ENCODE results near the gene NPEPL1.
"Not testable (repeated sequence)": the region's sequence is repeated elsewhere in the genome, so short reads cannot be mapped to it uniquely, and the experiment has no call there.

NPEPL1 gene

DNA sequence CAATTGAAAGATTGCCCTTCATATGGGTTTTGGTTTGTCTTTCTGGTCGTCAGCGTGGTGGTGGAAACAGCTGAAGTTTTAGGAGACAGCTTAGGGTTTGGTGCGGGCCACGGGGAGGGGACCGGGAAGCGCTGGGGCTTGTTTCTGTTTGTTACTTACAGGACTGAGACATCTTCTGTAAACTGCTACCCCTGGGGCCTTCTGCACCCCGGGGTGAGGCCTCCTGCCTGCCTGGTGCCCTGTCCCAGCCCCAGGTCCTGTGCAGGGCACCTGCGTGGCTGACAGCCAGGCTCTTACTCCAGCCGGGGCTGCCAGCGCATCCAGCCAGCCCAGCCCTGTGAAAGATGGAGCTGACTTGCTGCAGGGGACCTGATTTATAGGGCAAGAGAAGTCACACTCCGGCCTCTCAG lies 22.8 kb downstream of the NPEPL1 start:
- DNase-seq, result no peak

DNA sequence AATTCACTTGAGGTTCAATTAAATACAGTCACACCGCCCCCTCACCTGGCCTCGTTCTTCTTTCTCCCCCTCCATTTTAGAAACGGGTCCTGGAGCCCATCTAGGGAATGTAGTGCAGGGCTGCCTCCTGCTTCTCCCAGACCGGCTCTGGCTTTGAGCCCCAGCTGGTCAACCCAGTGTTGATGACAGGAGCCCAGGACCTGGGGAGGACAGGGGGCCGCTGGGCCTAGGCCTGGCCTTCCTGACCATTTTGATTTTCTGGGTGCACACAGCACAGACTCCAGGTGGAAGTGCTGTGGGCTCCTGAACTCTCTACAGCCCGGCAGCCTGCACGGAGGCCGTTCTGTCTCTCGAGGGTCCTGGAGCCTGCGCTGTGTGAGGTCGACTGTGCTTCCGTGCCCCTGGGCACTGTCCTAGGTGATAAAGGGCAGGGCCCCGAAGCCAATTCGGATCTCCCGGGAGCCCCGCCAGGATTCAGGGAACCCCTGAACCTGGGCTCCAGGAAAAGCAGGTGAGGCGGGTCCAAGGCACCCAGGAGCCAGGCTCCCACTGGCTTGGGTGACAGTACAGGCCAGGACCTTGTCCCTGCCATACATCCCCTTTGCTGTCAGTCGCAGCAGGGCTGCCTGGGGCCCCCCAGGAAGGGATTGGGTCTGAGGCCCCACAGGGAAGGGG lies 23.3 kb downstream of the NPEPL1 start:
- DNase-seq, result no peak

DNA sequence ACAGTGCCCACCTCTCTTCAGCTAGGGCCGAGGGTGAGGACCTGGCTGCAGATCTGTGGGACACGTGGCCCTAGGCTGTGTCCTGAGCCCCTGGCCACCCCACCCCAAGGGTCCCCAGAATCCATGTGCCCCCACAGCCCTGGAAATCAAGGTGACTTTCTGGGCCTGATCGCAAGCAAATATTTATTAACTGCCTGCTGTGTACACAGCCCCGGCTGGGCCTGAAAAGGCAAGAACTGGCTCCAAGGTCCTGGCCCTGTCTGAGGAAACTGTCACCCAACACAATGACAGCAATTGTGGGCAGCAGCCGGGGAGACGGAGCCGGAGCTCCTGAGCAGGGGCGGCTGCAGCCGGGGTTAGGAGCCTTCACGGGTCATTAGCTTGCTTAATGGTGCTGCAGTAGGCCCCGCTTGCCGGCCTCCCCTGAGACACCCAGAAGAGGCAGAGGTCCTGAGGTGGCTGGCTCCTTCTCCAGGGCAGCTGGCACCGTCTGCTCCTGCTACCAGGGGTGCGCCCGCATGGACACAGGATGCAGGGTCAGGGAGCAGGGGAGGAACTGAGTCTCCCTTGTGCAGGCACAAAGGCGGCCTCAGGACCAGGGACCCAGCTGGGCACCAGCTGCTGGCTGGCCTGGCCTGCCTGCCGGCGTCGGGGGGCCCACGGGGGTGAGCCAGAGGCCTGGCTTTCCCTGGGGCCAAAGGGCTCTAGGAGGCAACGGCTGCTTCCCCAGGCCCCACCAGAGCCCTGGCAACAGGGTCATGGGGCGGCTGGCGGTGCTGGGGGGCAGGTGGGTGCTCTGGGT lies 24.1 kb downstream of the NPEPL1 start:
- DNase-seq, result no peak

DNA sequence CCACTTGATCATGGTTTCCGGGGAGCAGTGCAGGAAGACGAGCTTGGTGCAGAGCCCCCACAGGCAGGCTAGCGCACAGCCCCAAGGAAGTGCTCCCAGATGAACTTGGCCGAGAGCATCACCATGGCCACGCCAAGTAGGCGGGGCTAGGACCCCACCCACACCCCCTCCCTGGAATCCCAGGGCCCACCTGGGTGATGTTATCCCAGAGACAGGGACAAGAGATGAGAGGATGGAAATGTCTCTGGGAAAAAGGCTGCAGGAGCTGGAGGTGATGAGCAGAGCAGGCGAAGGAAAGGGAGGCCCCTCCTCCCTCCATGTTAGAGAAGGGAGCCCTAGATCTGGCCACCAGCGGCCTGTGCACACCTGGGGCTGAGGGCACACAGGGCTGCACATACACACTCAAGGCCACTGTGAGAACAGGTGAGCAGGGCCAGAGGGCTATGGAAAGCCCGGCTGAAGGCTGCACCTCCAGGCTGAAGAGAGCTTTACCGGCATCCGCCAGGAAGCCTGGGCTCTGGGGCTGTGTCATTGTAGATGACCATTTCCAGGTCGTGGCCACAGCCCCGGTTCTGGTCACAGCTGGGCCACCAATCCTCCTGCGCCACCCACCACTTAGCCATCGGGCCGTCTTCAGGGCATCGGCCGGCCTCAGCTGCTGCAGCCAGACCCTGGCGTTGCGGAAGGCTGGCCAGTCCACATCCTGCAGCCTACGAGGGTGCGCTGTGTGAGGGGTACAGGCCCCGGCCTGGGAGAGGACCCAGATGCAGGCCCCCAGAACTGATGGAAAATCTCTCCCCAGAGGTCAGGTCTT lies 24.9 kb downstream of the NPEPL1 start:
- no peak for DNase-seq

DNA sequence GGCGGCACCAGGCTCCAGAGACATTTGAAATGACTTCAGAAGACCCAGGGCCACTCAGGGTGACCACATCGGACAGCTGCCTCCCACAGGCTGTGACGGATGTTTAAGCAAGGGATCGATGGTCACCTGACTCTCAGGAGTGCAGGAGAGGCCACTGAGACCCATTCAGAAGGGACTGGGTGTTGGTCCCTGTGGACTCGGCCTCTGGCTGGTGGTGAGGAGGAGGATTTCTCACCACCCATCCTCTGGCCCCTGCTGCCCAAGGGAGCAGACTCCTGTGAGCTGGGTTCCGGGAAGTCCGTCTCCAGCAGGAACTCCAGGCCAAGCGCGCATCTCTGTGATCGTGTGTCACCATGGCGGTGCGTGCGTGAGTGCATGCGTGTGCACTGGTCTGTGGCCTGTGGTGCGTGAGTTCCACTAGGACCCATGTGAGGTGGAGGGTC lies 25.5 kb downstream of the NPEPL1 start:
- DNase-seq, result no peak

DNA sequence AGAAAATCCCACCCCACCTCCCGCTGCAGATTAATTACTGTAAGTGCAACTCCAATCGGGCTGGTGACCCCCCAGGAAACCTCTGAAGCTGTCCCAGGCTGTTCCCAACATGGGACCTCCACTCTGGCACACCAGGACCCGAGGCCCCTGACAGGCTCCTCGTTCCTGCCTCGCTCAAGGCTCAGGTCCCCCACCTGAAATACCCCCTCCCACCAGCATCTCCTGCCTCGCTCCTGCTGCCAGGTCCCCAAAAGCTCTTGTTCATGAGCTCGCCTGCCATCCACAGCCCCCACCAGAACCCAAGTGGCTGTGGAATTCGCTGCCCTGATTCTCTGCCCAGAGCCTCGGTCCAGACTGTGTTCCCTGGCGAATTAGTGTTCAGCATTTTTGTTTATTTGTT lies 26.1 kb downstream of the NPEPL1 start:
- no peak for DNase-seq

DNA sequence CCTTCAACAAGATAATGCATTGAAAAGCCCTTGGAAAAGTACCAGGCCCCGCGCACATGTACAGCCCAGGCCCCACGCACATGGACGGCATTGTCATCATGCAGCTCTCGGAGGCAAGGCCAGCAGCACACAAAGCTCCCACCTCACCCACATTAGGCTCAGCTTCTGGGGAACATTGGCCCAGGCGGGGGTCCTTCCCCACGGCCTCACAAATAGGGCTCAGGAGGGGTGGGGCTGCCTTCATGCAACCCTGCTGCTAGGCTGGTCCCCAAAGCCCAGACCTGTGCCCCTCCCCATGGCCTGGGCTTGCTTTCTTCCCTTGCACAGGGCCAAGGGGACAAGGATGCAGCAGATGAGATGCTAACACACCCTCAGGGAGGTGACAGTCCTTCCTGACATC lies 26.7 kb downstream of the NPEPL1 start:
- DNase-seq, result no peak

DNA sequence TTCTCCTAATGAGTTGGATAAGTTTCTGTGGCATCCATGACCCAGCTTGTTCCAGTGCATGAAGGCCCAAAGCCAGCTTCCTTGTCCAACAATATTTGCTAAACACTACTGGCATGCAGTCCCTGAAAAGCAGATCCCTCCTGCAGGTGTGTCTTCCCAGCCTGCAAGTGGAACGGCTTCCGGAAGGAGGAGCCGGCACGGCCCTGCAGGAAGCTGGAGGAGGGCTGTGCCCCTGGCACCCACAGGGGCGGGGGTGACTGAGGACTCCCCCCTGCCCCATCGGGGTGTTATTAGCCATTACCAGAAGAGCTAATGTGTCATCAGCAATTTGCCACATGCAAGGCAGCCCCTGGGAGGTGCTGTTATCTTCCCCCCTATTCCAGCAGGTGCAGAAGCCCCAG lies 27.4 kb downstream of the NPEPL1 start:
- no peak for DNase-seq

DNA sequence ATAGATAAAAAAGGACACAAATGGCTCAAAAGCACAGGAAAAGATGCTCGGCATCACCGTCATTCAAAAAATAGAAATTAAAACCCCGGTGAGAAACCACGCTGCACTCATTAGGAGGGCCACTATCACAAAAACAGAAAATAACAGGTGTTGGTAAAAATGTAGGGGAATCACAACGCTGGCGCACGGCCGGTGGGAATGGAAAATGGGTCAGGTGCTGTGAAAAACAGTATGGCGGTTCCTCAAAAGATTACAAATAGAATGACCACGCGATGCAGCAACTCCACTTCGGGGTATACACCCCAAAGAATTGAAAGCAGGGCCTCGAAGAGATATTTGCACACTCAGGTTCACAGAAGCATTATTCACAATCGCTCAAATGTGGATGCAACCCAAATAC lies 28.3 kb downstream of the NPEPL1 start:
- DNase-seq, result no peak

DNA sequence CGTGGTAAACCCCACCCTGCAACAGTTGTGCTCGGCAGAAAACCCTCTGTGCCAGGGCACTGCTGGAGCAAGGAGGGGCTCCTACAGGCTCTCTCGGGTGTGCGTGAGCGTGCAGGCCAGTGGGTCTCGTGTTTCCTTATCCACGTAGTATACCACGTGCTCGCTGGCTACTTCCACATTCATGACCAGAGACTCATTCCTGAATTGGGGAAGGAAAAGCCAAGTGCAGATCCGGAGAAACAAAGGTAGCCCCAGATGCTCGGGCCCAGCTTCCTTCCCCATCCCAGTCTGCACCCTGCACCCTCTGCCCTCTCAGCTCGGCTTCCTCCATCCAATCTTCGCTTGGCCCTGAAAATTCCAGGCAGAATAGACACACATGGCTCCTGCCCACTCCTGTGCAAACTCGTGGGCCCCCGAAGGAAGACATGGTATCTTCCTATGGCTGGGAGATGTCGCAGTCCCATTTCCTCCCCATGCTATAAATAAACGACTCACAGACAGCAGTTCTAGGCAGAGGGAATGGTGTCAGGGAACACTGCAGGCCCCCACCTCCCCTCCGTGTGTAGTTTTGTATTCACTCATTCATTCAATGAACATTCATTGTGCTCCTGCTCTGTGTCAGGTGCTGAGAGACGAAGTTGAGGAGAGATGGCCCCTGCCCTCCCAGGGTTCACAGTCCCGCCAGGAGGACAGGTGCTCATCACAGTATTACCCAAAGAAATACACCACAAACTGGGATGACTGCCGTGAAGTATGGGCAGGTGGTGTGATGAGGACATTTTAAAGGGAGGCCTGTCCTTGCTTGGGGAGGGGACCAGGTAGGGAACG lies 29.6 kb downstream of the NPEPL1 start:
- no peak for DNase-seq

DNA sequence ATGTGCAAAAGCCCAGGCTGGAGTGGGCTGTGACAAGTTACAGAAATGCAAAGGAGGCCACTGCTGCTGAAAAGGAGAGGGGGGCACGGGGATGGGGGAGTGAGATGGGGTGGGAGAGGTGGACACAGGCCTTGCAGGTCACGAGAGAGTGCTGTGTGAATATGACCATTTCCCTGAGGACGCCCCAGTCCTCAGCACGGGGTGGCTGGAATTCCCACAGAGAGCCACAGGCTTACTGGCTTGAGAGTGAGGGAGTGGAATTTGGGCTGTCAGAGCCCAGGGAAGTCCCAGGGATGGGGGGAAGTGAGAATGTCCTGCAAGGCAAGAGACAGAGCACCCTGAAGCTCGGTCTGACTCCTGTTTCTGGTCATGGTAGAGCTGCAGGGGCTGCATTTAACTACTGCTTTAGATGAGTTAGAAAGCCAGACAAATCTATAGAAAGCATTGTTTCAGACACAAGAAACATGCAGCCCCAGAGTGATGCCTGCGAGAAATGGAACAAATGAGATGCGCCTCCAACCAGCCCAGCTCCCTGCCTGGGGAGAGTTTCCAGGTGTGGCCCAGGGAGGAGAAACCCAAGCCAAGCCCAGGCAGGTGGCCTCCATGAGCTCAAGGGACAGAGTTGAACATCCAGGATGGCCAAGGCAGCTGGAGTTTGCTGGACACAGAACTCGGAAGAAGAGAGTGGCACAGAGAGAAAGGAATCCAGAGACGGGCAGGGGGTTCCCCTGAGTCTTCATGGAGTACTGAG lies 30.5 kb downstream of the NPEPL1 start:
- no peak for DNase-seq

DNA sequence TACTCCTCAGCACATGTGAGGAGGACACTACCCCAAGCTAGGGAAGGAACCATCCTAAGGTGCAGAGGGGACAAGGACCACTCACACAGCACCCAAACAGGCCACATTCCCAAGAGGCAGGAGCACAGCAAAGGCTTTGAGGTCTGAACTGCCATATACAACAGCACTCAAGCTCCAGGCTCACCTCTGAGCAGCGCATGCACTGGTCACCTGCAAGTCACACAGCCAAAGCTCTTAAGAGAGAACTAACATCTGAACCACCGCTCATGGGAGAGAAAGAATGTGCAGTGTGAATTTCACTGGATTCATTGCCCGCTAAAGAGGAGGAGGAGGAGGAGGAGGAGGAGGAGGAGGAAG lies 31.0 kb downstream of the NPEPL1 start:
- no peak for DNase-seq

DNA sequence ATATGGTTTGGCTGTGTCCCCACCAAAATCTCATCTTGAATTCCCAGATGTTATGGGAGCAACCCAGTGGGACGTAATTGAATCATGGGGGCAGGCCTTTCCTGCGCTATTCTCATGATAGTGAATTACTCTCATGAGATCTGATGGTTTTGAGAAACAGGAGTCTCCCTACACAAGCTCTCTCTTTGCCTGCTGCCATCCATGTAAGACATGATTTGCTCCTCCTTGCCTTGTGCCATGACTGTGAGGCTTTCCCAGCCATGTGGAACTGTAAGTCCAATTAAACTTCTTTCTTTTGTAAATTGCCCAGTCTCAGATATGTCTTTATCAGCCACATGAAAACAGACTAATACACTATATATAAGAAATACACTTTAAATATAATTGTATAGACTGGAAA lies 33.6 kb downstream of the NPEPL1 start:
- DNase-seq, result not testable (repeated sequence)

DNA sequence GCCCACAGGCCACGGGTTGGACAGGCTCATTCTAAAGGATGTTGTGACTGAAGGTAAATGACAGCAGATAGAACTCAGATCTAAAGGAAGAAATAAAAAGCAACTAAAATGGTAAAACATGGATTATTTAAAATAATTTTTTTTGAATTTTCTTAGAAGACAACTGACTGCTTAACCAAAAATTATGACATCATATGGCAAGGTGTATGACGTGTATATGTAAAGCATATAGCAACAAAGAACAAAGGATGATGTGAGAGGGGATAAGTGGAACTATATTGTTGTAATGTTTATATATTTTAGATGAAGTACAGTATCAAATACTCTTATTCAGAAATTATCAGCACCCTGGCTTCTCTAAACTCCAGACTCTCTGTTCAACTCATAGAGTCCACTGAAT lies 38.6 kb downstream of the NPEPL1 start:
- DNase-seq, result no peak

DNA sequence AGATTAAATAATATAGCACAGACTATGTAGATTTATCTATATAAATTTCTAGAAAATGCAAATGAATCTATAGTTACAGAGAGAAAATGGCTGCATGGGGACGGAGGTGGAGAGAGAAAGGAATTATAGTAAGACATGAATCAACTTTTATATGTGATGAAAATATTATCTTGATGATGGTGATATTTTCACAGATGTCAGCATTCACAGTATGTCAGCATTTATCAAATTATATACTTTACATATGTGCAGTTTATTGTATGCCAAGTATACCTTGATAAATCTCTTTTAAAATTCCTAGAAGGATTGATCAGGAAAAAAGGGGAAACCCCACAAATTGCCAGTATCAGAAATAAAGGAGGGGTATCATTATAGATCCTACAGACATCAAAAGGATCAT lies 44.6 kb downstream of the NPEPL1 start:
- no peak for DNase-seq

DNA sequence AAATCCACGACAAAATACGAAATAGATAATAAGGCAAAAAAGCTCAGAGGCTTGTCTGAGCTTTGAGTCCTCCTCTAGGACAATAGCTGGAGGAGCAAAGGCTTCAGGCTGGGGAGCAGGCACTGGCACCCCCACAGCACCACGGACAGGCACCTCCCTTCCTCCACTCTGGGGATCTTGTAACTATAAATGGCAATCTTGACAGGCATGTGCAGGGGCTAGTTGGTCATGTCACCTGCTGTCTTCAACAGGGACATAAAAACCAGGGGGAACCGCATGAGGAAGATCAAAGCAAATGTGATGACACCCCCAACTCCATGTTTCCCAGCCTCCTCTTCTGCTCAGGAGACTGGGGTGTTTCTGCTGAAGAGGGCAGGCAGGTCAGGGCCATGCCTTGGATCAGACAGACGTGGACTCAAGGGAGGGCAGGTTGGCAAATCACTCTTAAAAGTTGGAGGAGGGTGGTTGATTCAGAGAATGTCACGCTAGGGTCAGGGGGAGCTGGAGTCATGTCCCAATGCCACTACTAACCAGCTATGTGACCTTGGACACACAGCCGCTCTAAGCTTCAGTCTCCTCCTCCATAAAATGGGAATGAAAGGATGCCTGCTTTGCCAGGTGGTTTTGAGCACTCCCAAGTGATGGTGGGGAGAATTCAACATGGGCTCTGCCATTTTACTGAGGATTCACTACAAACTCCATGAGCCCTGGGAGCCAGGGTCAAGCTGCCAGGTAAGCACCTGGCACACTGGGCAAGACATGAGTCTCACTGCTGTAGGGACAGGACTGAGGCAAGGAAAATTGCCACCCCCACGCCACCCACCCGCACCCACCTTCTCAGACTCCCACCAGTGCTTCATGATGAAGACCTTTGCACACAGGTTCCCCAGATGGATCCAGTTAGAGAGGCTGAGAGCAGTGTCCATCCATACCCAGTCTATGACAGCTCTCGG lies 48.0 kb downstream of the NPEPL1 start:
- no peak for DNase-seq

DNA sequence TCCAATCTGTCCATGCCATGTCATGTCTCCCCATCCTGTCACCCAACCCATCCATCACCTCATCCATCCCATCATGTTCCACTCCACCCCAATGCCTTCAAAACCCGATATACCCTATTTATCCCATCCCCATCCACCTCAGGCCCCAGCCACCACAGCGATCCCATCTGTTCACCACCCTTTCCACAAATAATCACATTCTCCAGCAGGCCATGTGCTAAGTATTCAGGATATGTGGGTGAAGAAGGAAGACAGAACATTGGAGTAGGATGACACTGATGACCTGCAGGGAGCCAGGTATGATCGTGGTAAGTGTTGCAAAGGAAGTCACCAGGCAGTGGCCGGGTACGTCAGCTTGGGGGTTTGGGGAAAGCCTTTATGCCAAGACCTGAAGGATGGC lies 48.8 kb downstream of the NPEPL1 start:
- no peak for DNase-seq

DNA sequence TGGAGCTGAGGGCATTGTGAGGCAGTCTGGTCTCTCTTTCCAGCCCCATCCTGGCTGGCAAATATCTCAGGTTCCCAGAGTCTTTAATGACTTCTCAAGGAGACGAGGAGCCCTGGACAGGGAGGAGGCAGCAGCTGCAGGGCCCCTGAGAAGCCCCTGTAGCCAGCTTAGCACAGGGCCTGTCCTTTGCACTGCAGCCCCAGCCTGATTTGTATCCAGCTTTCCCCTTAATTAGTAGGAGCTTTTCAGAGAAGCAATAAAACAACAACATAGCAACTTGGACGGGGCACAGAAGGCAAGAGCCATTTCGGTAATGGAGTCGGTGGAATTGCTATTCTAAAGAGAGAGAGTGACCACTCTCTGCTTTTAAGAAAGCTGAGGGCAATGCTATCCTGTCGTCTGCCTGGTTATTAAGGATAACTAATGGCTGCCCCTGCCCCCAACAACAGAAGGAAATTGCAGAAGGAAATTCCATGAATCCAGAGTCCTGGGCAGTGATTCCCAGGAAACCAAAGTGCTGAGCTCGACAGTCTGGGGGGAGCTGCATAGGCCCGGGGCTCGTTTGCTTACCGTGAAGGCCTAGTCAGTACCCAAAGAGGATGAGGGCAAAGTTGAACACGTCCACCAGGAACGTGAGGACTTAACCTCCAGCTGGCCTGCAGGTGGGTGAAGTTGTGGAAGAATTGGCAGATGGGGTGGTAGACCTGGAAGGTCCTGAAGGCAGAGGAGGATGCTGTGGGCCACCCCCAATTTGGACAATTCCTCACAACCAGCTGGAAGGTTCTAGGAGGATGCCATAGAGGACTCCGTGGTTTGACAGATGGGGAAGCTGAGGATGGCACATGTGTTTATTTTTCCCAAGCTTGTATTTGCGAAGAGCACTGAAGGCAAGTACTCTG lies 50.3 kb downstream of the NPEPL1 start:
- DNase-seq, result no peak

DNA sequence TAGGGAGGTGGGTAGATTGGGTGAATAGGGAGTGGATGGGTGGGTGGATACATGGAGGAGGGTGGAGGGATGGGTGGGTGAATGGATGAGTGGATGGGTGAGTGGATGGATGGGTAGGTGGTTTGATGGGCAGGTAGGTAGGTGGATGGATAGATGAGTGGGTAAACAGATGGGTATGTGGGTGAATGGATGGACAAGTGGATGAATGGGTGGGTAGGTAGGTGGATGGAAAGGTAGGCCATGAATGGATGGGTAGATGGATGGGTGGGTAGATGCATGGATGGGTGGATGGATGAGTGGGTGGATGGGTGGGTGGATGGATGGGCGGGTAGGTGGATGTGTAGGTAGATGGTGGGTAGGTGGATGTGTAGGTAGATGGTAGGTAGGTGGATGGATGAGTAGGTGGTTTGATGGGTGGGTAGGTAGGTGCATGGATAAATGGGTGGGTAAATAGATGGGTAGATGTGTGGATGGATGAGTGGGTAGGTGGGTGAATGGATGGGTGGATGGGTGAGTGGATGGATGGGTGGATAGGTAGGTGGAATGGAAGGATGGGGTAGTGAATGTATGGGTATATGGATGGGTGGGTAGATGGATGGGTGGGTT lies 51.4 kb downstream of the NPEPL1 start:
- no peak for DNase-seq

Data from CD4-positive, alpha-beta T cell treated with Interleukin-17A for 4 hours (primary cell).